Measurements from ENCODE around the gene CCDC50.

Gene CCDC50

GRCh38 chr3:191369616-191370010, 40.4 kb downstream of the CCDC50 start:
- H3K27ac Mint-ChIP-seq: no peak overlapping the region
- no peaks in the 10 kb centered on the region for H3K36me3 Mint-ChIP-seq
- no peaks in the 10 kb centered on the region for H3K27me3 Mint-ChIP-seq
- H3K4me1 Mint-ChIP-seq (ENCODE audit: low read depth): no peaks in the 10 kb centered on the region
- no peak overlapping the region for H3K4me3 Mint-ChIP-seq
- H3K9me3 Mint-ChIP-seq (ENCODE audit: low read depth): no peaks in the 10 kb centered on the region

- no peaks in the 10 kb centered on the region for H3K27me3 Mint-ChIP-seq
- no peaks in the 10 kb centered on the region for H3K36me3 Mint-ChIP-seq
- H3K27ac Mint-ChIP-seq: no peak overlapping the region
- H3K9me3 Mint-ChIP-seq (ENCODE audit: low read depth): no peaks in the 10 kb centered on the region
- no peaks in the 10 kb centered on the region for H3K4me1 Mint-ChIP-seq (ENCODE audit: low read depth)
- H3K4me3 Mint-ChIP-seq: no peak overlapping the region
Observed at GRCh38 chr3:191372122-191372521, 42.9 kb downstream of the CCDC50 start.

GRCh38 chr3:191373327-191373726, 44.1 kb downstream of the CCDC50 start:
- H3K4me1 Mint-ChIP-seq (ENCODE audit: low read depth): no peaks in the 10 kb centered on the region
- no peaks in the 10 kb centered on the region for H3K9me3 Mint-ChIP-seq (ENCODE audit: low read depth)
- H3K27me3 Mint-ChIP-seq: no peaks in the 10 kb centered on the region
- no peaks in the 10 kb centered on the region for H3K36me3 Mint-ChIP-seq
- H3K27ac Mint-ChIP-seq: no peak overlapping the region
- H3K4me3 Mint-ChIP-seq: no peak overlapping the region

- Mint-ChIP-seq H3K9me3 (ENCODE audit: low read depth) (no peaks in the 10 kb centered on the region), H3K36me3 (no peaks in the 10 kb centered on the region), H3K4me1 (ENCODE audit: low read depth) (no peaks in the 10 kb centered on the region), H3K27me3 (no peaks in the 10 kb centered on the region), H3K4me3 (no peak overlapping the region), H3K27ac (no peak overlapping the region)
Observed at GRCh38 chr3:191376516-191377141, 47.4 kb downstream of the CCDC50 start.

GRCh38 chr3:191378142-191378812, 49.1 kb downstream of the CCDC50 start:
- H3K36me3 Mint-ChIP-seq: no peaks in the 10 kb centered on the region
- no peak overlapping the region for H3K27ac Mint-ChIP-seq
- no peaks in the 10 kb centered on the region for H3K9me3 Mint-ChIP-seq (ENCODE audit: low read depth)
- H3K27me3 Mint-ChIP-seq: no peaks in the 10 kb centered on the region
- no peaks in the 10 kb centered on the region for H3K4me1 Mint-ChIP-seq (ENCODE audit: low read depth)
- H3K4me3 Mint-ChIP-seq: no peak overlapping the region

- Mint-ChIP-seq H3K4me3 (no peak overlapping the region), H3K9me3 (ENCODE audit: low read depth) (no peaks in the 10 kb centered on the region), H3K36me3 (no peaks in the 10 kb centered on the region), H3K27ac (no peak overlapping the region), H3K4me1 (ENCODE audit: low read depth) (no peaks in the 10 kb centered on the region), H3K27me3 (no peaks in the 10 kb centered on the region)
Observed at GRCh38 chr3:191379446-191379845, 50.3 kb downstream of the CCDC50 start.

GRCh38 chr3:191380001-191380400, 50.8 kb downstream of the CCDC50 start:
- Mint-ChIP-seq H3K9me3 (ENCODE audit: low read depth) (no peaks in the 10 kb centered on the region), H3K27ac (no peak overlapping the region), H3K4me1 (ENCODE audit: low read depth) (no peaks in the 10 kb centered on the region)

GRCh38 chr3:191381303-191381702, 52.1 kb downstream of the CCDC50 start:
- no peaks in the 10 kb centered on the region for H3K27me3 Mint-ChIP-seq
- H3K4me1 Mint-ChIP-seq (ENCODE audit: low read depth): no peaks in the 10 kb centered on the region
- H3K4me3 Mint-ChIP-seq: no peak overlapping the region
- no peaks in the 10 kb centered on the region for H3K9me3 Mint-ChIP-seq (ENCODE audit: low read depth)
- H3K36me3 Mint-ChIP-seq: no peaks in the 10 kb centered on the region
- H3K27ac Mint-ChIP-seq: no peak overlapping the region

More at GRCh38 chr3:191380001-191380400, 50.8 kb downstream of the CCDC50 start:
- Mint-ChIP-seq H3K27me3 (no peaks in the 10 kb centered on the region), H3K36me3 (no peaks in the 10 kb centered on the region), H3K4me3 (no peak overlapping the region)

- Mint-ChIP-seq H3K27ac (no peak overlapping the region), H3K9me3 (ENCODE audit: low read depth) (no peaks in the 10 kb centered on the region), H3K4me3 (no peak overlapping the region), H3K36me3 (no peaks in the 10 kb centered on the region), H3K27me3 (no peaks in the 10 kb centered on the region), H3K4me1 (ENCODE audit: low read depth) (no peaks in the 10 kb centered on the region)
Observed at GRCh38 chr3:191382661-191383060, 53.5 kb downstream of the CCDC50 start.

GRCh38 chr3:191383124-191383523, 53.9 kb downstream of the CCDC50 start:
- no peaks in the 10 kb centered on the region for H3K36me3 Mint-ChIP-seq
- H3K27ac Mint-ChIP-seq: no peak overlapping the region
- no peaks in the 10 kb centered on the region for H3K4me1 Mint-ChIP-seq (ENCODE audit: low read depth)
- H3K27me3 Mint-ChIP-seq: no peaks in the 10 kb centered on the region
- no peak overlapping the region for H3K4me3 Mint-ChIP-seq
- H3K9me3 Mint-ChIP-seq (ENCODE audit: low read depth): no peaks in the 10 kb centered on the region

- Mint-ChIP-seq H3K9me3 (ENCODE audit: low read depth) (no peaks in the 10 kb centered on the region), H3K4me1 (ENCODE audit: low read depth) (no peaks in the 10 kb centered on the region), H3K27me3 (no peaks in the 10 kb centered on the region), H3K4me3 (no peak overlapping the region), H3K27ac (no peak overlapping the region), H3K36me3 (no peaks in the 10 kb centered on the region)
Observed at GRCh38 chr3:191385101-191385500, 55.9 kb downstream of the CCDC50 start.

- Mint-ChIP-seq H3K36me3 (no peaks in the 10 kb centered on the region), H3K4me3 (no peak overlapping the region), H3K4me1 (ENCODE audit: low read depth) (no peaks in the 10 kb centered on the region), H3K27me3 (no peaks in the 10 kb centered on the region), H3K9me3 (ENCODE audit: low read depth) (no peaks in the 10 kb centered on the region), H3K27ac (no peak overlapping the region)
Observed at GRCh38 chr3:191387441-191388077, 58.4 kb downstream of the CCDC50 start.

- Mint-ChIP-seq H3K27me3 (no peaks in the 10 kb centered on the region), H3K27ac (no peak overlapping the region), H3K36me3 (no peaks in the 10 kb centered on the region), H3K9me3 (ENCODE audit: low read depth) (no peaks in the 10 kb centered on the region), H3K4me1 (ENCODE audit: low read depth) (no peaks in the 10 kb centered on the region), H3K4me3 (no peak overlapping the region)
Observed at GRCh38 chr3:191388823-191389222, 59.6 kb downstream of the CCDC50 start.

GRCh38 chr3:191390580-191390979, 61.4 kb downstream of the CCDC50 start:
- Mint-ChIP-seq H3K4me1 (ENCODE audit: low read depth) (no peaks in the 10 kb centered on the region), H3K9me3 (ENCODE audit: low read depth) (no peaks in the 10 kb centered on the region), H3K27me3 (no peaks in the 10 kb centered on the region), H3K4me3 (no peak overlapping the region), H3K27ac (no peak overlapping the region), H3K36me3 (no peaks in the 10 kb centered on the region)

- Mint-ChIP-seq H3K27ac (no peak overlapping the region), H3K9me3 (ENCODE audit: low read depth) (no peaks in the 10 kb centered on the region), H3K36me3 (no peaks in the 10 kb centered on the region), H3K27me3 (no peaks in the 10 kb centered on the region), H3K4me1 (ENCODE audit: low read depth) (no peaks in the 10 kb centered on the region), H3K4me3 (no peak overlapping the region)
Observed at GRCh38 chr3:191391861-191392808, 62.9 kb downstream of the CCDC50 start.

Measured in activated naive CD8-positive, alpha-beta T cell (primary cell).